NT2/D1 (cell line): ENCODE data around the gene SLC22A4.

ENCODE experiments used
- SUZ12 ChIP-seq: IDR thresholded peaks from 2 replicates; pipeline ENCODE4 v1.6.1; 2011; ENCODE audit not compliant: insufficient read length, insufficient read depth; ENCODE audit errors: extremely low read depth
- YY1 ChIP-seq: IDR thresholded peaks from 2 replicates; pipeline ENCODE4 v1.6.1; 2011; ENCODE audit not compliant: insufficient read length, insufficient read depth
- ZNF274 ChIP-seq: IDR thresholded peaks from 2 replicates; pipeline ENCODE4 v1.6.1; 2011; ENCODE audit warnings: mild to moderate bottlenecking, low read depth, low read length

DNA sequence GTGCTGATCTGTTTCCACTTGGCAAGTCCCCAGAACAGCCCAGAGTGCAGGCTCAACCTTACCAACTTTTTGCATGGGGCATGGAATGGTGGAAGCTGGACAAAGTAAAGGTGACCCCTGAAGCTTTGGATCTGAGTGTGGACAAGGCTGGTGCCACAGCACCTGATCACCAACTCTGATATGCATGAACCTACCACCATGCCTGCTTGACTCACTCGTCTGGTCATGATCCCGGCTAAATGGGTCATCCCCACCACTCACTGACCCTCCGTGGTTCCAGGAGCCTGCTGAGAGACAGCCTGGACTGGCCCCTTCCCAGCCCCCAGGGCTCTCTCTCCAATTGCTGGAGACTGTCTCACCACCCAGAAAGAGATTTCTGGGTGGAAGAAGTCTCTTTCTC is 14.4 kb upstream of the SLC22A4 start:
- TF ChIP-seq ZNF274 = no peak
- no peak for TF ChIP-seq SUZ12
- no peak for TF ChIP-seq YY1
